LNCAP (cell line): ENCODE results near the gene TMEM63C.

Experiments used
- TF ChIP-seq, protein P1 (sequence below): fragments of 450-650 bp; IDR thresholded peaks from 2 replicates; pipeline ENCODE4 v1.5.1; 2017; ENCODE audit warnings: mild to moderate bottlenecking

The TMEM63C gene

DNA sequence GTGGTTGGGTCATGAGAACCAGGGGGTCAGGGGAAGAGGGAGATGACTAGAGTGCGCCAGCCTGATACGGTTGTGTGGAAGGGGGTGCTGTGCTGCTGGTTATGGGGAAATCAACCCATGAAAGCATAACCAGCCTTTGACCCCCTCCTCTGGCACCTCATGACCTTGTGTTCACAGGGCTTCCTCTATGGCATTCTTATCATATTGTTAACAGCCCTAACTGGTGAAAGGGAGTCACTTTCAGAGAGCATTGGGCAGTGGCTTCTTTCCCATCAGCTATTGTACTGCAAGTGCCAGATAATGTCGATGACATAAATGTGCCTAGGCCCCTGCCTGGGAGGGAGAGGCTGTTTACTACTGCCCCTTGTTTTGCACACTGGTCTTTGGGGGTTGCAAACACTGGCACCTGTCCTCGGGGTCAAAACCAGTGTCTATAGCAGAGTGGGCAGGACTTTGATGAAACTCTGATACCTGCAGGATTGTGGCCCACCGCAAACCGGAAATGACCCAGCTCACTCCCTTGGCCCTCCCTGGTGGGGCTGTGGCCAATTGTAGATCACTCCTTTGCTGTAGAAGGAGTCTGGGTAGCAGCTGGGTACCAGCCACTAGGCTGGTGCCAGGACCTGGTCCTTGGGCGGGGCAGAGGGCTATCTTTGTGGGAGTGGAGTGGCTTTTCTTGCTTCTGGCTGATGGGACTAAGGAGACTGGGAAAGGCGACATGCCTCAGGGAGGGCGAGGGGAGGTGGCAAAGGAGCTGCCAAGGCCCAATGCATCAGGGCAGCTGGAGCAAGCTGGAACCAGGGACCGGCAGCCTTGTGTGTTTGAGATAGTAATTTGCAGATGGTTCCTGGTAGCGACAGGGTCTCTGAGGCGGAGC, 634 bp upstream of the TMEM63C start:
- TF ChIP-seq, protein P1, sequence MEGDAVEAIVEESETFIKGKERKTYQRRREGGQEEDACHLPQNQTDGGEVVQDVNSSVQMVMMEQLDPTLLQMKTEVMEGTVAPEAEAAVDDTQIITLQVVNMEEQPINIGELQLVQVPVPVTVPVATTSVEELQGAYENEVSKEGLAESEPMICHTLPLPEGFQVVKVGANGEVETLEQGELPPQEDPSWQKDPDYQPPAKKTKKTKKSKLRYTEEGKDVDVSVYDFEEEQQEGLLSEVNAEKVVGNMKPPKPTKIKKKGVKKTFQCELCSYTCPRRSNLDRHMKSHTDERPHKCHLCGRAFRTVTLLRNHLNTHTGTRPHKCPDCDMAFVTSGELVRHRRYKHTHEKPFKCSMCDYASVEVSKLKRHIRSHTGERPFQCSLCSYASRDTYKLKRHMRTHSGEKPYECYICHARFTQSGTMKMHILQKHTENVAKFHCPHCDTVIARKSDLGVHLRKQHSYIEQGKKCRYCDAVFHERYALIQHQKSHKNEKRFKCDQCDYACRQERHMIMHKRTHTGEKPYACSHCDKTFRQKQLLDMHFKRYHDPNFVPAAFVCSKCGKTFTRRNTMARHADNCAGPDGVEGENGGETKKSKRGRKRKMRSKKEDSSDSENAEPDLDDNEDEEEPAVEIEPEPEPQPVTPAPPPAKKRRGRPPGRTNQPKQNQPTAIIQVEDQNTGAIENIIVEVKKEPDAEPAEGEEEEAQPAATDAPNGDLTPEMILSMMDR = no peak

DNA sequence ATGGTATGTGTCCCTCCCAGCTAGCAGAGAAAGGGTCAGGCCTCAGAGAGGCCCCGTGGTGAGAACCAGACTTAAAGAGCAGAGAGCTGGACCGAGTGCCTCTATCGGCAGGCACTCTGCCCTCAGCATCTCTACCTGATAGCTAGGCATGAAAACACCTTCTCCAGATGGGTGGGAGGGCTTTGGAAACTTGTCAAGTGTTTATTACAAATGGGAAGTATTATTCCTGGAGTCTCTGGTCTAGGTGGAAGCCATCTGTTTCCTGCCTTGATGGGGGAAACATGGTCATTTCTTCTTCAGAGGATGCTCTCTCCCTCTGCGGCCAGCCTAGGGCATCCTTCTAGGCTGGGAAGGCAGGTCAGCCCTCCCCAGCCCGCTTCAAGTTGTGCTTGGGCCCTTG, 2.3 kb downstream of the TMEM63C start:
- TF ChIP-seq, protein P1 = no peak

DNA sequence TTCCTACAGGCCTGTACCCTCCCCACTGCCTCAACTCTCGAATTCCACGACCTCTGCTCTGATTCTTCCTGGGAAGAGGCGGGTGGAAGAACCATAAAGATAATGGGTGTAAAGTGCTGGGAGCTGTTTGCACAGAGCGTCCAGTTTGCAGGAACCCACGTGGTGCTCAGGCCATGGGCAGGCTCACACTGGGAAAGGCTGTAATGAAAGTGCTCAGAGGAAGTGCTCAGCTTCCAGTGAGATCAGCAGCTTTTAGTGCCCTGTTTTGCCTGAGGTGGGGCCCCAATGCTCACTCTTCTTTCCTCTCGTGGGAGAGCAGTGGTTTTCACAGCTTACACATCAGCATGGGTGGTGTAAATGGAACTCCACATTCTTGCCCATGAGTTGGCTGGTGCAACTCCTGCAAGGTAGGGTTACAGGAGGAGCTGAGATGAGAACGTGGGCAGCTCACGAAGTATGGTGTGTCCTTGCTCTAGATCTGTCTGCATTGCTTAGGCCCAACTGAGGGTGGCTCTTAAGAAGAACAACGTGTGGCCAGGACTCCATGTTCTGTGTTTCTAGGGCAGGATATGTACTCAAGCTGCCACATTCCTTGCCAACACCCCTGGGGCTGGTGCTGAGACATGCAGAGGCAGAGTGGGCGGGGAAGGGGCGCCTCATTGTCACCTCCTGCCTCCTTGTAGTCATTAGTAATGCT, 2.9 kb downstream of the TMEM63C start:
- TF ChIP-seq, protein P1 = no peak

DNA sequence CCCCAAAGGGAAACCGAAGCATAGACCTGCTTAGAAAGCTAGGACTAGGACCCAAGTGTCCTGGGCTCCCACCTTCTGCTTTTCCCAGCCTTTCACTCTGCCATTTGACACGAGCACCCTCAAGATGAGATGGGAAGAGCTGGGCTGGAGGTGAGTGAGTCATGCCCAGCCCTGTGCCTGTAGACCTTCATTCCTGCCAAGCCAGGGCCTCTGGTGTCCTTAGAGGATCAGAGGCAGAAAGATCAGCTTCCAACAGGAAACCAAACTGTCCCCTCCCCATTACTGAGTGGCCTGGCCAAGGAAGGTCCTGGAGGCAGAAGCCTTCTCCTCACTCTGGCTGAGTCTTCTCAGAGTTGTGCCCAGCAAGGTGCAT, 3.5 kb downstream of the TMEM63C start:
- TF ChIP-seq, protein P1 = no peak

DNA sequence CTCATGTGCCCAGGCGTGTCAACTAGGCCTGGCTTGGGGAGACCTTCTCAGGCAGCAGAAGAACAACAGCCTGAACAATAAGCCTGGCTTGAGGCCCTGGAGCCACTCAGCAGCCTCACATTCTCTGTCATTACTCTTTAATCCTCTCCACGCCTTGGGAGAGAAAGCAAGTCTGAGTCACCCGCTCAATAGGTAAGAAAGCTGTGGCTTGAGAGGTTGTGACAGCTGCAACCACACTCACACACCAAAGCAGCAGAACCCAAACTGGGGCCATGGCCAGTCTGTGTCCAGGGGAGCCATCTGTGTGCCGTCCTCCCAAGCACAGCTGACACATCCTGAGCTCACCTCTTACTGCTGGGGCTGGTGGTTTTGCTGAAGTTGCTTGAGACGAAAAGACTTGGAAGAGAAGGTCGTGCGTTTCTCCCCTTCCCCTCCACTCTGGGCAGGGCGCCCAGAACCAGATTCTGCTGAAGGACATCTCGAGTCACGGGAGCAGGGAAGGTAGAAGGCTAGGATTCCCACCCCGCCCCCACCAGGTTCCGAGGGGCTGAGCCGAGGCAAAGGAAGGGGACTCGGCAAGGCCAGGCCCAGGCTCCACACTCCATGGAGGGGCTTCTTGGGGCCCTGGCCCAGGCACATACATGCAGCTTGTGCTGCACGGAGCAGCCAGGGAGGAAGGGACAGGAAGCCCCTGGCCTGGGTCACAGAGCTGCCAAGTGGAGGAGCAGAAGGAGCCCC, 5.5 kb downstream of the TMEM63C start:
- TF ChIP-seq, protein P1 = no peak

DNA sequence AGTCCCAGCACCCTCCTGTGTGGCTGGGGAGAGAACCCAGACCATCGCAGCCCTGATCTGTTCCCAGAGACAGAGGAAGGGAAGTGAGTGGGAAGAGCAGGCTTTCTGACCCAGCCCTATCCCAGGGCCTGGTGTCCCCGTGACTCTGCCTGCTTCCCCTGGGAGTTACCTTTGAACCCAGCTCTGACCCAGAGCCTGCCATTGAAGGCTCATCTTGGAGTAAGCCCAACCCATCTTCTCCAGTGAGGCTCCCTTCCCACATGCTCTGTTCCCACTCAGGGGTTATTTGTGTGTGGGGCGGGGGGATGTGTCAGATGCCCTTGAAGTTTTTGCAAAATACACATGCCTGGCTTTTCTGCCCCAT, 6.0 kb downstream of the TMEM63C start:
- TF ChIP-seq, protein P1 = no peak

DNA sequence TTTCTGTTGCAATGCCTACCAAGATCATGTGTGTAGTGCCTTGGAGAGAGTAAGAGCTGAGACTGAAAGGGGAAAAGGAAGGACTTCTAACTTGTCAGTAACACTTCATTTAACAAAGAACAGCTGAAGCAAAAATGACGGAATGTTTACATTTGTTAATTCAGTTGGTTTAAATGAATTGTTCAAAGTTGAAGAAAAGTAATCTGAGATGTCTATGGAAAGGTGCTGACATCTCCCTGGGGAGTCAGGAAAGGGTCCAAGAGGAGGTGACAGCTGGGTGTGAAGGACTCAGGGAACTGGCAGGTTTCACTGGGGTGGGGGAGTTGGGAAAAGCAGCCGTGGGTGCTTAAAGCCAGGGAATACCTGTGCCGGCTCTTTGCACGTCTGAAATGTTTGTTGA, 7.9 kb downstream of the TMEM63C start:
- TF ChIP-seq, protein P1 = no peak
